ENCODE measurements around the gene RDH13. TPM values are rescaled to one million over a fixed set of nuclear protein-coding genes. Genes with fewer than 3 reads are reported as not detected.
A peak's percentile ranks its signal among the peaks of the same experiment; 100 is the strongest.

RDH13 gene
- total and polyA plus RNA-seq, 7 donors = 6.9 to 41.0 (median 11.8) TPM

DNA sequence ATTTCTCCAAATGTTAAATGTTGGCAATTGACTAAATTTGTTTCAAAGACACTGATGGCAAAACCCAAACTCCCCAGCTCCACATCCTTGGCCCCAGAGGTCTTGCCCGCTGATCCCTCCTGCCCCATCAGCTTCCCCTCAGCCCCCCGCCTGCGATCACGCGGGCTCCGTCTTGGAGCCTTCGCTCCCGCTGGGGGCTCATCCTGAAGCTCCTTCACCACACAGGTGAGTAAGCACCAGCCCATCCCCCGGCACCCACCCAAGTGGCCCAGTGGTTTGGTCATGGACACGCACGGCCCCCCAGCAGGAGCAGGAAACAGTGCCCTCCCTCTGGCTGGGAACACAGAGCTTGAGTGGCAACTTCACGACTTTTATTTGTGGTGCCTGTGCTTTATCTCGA lies 27.6 kb upstream of the RDH13 start:
- H3K4me1 ChIP-seq = peaks cover 0 to 37% (median 26%) of the 10 kb centered on the region in 4 donors
- WGBS, 2 donors = 96% methylated on average over 13 of the region's 13 CpGs
- H3K27ac ChIP-seq = no peak overlapping the region
- H3K9me3 ChIP-seq = no peaks in the 10 kb centered on the region
- no peak for TF ChIP-seq POLR2A (IDR thresholded peaks at IDR 0.05)
- no peak for TF ChIP-seq EP300 (IDR thresholded peaks at IDR 0.05)
- no peak for DNase-seq
- peaks cover 40 to 51% (median 41%) of the 10 kb centered on the region in 4 donors for H3K36me3 ChIP-seq
- H3K27me3 ChIP-seq = peaks cover 1 to 13% (median 13%) of the 10 kb centered on the region in 3 donors
- H3K4me3 ChIP-seq = no peak overlapping the region
- intact Hi-C loops (cut with DNase I) = no loop called here

DNA sequence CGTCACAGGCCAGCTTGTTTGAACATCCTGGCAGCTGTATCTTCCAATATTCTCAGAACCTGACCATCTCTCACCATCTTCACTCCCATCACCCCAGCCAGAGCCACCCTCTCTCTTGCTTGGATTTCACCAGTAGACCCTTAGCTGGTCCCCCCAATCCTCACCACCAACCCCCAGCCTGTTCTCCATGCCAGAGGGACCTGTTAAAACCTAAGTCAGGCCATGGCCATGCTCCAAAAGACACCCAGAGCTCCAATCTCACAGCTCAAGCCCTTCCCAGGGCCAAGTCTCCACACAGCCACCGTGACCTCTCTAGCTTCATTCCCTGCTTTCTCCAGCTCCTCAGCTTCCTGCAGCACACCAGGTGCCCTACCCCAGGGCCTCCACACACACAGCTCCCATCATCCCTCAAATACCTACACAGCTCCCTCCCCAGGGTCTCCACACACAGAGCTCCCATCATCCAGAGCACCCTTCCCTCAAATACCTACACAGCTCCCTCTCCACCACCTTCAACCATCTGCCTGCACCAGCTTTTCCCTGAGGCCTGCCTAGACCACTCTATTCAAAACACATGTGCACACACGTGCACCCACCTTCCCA lies 26.5 kb upstream of the RDH13 start:
- intact Hi-C loops (cut with DNase I) = loop anchor here (2.0 kb wide), 1 partner anchor 23 kb away; no protein-coding TSS in a partner anchor
- Histone ChIP-seq H3K36me3 (peaks cover 29 to 40% (median 31%) of the 10 kb centered on the region in 4 donors), H3K4me3 (no peak overlapping the region), H3K4me1 (peaks cover 0 to 37% (median 26%) of the 10 kb centered on the region in 4 donors), H3K27ac (peak overlapping the region in 1 of 4 donors; percentile 40), H3K9me3 (no peaks in the 10 kb centered on the region), H3K27me3 (peaks cover 8 to 25% (median 22%) of the 10 kb centered on the region in 3 donors)
- 92 to 93% methylated on average over 3 of the region's 3 CpGs for WGBS, 2 donors
- no peak for DNase-seq
- TF ChIP-seq POLR2A (IDR thresholded peaks at IDR 0.05) (no peak), EP300 (IDR thresholded peaks at IDR 0.05) (no peak), POLR2AphosphoS5 (IDR thresholded peaks at IDR 0.05) (no peak)
- TF ChIP-seq, protein P1, sequence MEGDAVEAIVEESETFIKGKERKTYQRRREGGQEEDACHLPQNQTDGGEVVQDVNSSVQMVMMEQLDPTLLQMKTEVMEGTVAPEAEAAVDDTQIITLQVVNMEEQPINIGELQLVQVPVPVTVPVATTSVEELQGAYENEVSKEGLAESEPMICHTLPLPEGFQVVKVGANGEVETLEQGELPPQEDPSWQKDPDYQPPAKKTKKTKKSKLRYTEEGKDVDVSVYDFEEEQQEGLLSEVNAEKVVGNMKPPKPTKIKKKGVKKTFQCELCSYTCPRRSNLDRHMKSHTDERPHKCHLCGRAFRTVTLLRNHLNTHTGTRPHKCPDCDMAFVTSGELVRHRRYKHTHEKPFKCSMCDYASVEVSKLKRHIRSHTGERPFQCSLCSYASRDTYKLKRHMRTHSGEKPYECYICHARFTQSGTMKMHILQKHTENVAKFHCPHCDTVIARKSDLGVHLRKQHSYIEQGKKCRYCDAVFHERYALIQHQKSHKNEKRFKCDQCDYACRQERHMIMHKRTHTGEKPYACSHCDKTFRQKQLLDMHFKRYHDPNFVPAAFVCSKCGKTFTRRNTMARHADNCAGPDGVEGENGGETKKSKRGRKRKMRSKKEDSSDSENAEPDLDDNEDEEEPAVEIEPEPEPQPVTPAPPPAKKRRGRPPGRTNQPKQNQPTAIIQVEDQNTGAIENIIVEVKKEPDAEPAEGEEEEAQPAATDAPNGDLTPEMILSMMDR (IDR thresholded peaks at IDR 0.05) = no peak

DNA sequence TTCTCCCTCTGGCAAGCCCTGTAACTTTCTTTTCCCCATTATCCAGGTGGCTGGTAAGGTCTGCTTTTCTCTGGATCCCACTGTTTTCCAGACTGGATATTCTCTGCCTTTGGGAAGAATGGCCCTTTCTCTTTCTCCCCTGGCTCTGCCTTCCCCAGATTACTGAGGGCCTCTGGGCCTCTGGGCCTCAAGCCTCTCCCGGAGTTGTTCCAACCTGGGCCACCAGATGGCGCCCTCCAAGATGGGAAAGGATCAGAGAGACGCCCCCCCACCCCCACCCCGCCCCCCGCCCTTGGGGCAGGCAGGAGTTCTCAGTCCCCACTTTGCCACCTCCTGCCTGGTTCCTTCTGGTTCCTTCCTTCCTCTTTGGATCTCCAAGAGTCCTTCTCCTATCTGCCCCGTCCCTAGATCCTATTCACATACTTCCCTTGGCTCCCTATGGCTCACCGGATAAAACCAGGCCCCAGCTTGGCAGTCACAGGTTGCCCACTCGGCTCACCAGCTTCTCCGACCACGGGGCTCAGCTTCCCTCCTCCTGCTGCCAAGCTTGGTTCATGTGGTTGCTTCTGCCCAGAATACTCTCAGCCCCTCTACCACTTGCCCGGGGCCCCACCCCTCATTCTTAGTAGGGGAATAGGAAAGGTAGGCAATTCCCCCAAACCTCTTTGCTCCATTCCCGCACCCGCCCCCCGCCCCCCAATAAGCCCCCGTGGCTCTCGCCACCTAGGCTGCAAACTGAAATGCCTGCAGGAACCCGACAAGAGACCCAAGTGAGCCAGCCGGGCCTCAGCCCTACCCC lies 25.8 kb upstream of the RDH13 start:
- peak overlapping the region in 3 of 4 donors; percentile 40 to 55 (median 47) for H3K27ac ChIP-seq
- peak; percentile 86 for DNase-seq
- H3K36me3 ChIP-seq = peaks cover 25 to 36% (median 28%) of the 10 kb centered on the region in 4 donors
- H3K4me1 ChIP-seq = peaks cover 0 to 37% (median 26%) of the 10 kb centered on the region in 4 donors
- H3K9me3 ChIP-seq = no peaks in the 10 kb centered on the region
- peaks cover 15 to 32% (median 29%) of the 10 kb centered on the region in 3 donors for H3K27me3 ChIP-seq
- TF ChIP-seq, protein P1 (IDR thresholded peaks at IDR 0.05) = peak in 3 of 4 experiments; percentile 43 to 92 (median 45)
- no peak for TF ChIP-seq POLR2AphosphoS5 (IDR thresholded peaks at IDR 0.05)
- WGBS, 2 donors = 50 to 52% methylated on average over 18 of the region's 18 CpGs
- H3K4me3 ChIP-seq = no peak overlapping the region
- intact Hi-C loops (cut with DNase I) = loop anchor here (2.0 kb wide), 1 partner anchor 24 kb away; no protein-coding TSS in a partner anchor

DNA sequence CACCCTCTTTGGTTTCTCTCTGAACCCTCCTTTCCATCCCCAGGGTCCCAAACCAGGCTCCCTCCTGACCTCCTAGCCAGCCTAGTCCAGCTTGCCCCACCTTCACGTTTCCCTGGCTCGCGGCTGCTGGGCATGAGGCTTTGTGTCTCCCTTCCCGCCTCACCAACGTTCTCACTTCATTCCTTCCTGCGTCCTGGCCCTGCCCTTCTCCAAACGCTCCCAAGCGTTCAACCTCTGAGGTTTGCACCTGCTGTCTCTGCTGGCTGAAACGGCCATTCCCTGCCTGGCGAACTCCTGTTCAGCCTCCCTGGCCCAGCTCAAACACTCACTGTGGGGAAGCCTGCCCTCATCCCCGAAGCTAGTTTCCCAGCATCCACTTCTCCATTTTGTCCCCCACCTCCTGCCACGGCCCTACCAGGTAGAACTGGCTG lies 25.1 kb upstream of the RDH13 start:
- intact Hi-C loops (cut with DNase I) = loop anchor here (2.0 kb wide), 1 partner anchor 25 kb away; no protein-coding TSS in a partner anchor
- Histone ChIP-seq H3K4me1 (peaks cover 0 to 37% (median 26%) of the 10 kb centered on the region in 4 donors), H3K27ac (peak overlapping the region in 3 of 4 donors; percentile 40 to 55 (median 47)), H3K4me3 (peak overlapping the region in 2 of 4 donors; percentile 54 to 55), H3K9me3 (no peaks in the 10 kb centered on the region), H3K36me3 (peaks cover 25 to 35% (median 27%) of the 10 kb centered on the region in 4 donors), H3K27me3 (peaks cover 22 to 39% (median 36%) of the 10 kb centered on the region in 3 donors)
- TF ChIP-seq EP300 (IDR thresholded peaks at IDR 0.05) (no peak), POLR2AphosphoS5 (IDR thresholded peaks at IDR 0.05) (no peak), POLR2A (IDR thresholded peaks at IDR 0.05) (no peak)
- TF ChIP-seq, protein P1 (IDR thresholded peaks at IDR 0.05) = no peak
- WGBS, 2 donors = 21 to 68% methylated on average over 12 of the region's 12 CpGs
- no peak for DNase-seq

DNA sequence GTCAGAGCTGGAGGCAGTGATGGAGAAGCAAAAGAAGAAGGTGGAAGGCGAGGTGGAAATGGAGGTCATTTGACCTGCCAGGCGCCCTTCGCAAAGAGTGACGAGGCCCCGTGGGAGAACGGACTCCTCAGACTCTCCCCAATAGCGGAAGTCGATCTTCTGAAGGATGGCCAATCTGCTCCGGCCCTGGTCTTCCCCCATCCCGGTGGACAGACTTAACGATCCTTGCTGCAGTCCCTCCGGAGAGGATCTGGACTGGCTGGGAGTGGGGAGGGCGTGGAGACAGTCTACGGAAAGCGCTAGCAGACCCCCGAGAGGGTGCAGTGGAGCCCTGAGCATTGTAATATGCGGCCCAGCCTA lies 24.6 kb upstream of the RDH13 start:
- no peak for DNase-seq
- peaks cover 21 to 30% (median 22%) of the 10 kb centered on the region in 4 donors for H3K36me3 ChIP-seq
- 15 to 32% methylated on average over 17 of the region's 17 CpGs for WGBS, 2 donors
- H3K27ac ChIP-seq = peak overlapping the region in 3 of 4 donors; percentile 40 to 55 (median 47)
- peak overlapping the region in 3 of 4 donors; percentile 42 to 55 (median 54) for H3K4me3 ChIP-seq
- peaks cover 0 to 37% (median 26%) of the 10 kb centered on the region in 4 donors for H3K4me1 ChIP-seq
- intact Hi-C loops (cut with DNase I) = no loop called here
- peaks cover 27 to 44% (median 41%) of the 10 kb centered on the region in 3 donors for H3K27me3 ChIP-seq
- TF ChIP-seq EP300 (IDR thresholded peaks at IDR 0.05) = no peak
- TF ChIP-seq POLR2A (IDR thresholded peaks at IDR 0.05) = no peak
- TF ChIP-seq POLR2AphosphoS5 (IDR thresholded peaks at IDR 0.05) = no peak
- TF ChIP-seq, protein P1 (IDR thresholded peaks at IDR 0.05) = no peak
- H3K9me3 ChIP-seq = no peaks in the 10 kb centered on the region
